Stimulated activated CD4-positive, alpha-beta T cell treated with anti-CD3 and anti-CD28 coated beads, Interleukin-2, amount 100 ng/mL, for 4 hours (primary cell): Measurements from ENCODE around the gene PHC2.

Source experiments
- DNase-seq: peaks from one replicate; pipeline ENCODE4 v3.0.0-alpha.2; 2020; ENCODE audit warnings: low read depth

PHC2 gene, protein sequence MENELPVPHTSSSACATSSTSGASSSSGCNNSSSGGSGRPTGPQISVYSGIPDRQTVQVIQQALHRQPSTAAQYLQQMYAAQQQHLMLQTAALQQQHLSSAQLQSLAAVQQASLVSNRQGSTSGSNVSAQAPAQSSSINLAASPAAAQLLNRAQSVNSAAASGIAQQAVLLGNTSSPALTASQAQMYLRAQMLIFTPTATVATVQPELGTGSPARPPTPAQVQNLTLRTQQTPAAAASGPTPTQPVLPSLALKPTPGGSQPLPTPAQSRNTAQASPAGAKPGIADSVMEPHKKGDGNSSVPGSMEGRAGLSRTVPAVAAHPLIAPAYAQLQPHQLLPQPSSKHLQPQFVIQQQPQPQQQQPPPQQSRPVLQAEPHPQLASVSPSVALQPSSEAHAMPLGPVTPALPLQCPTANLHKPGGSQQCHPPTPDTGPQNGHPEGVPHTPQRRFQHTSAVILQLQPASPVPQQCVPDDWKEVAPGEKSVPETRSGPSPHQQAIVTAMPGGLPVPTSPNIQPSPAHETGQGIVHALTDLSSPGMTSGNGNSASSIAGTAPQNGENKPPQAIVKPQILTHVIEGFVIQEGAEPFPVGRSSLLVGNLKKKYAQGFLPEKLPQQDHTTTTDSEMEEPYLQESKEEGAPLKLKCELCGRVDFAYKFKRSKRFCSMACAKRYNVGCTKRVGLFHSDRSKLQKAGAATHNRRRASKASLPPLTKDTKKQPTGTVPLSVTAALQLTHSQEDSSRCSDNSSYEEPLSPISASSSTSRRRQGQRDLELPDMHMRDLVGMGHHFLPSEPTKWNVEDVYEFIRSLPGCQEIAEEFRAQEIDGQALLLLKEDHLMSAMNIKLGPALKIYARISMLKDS

GRCh38 chr1:33430692-33431593 lies at the start of gene PHC2:
TSS of gene PHC2 (minus strand) at chr1:33431095. CDS start at chr1:33375539, 55,556 bp downstream.
- peak; percentile 93 for DNase-seq

GRCh38 chr1:33477451-33477850 lies 46.6 kb upstream of the PHC2 start:
- DNase-seq: no peak

GRCh38 chr1:33473900-33474299 lies 43.0 kb upstream of the PHC2 start:
- DNase-seq: no peak

DNA sequence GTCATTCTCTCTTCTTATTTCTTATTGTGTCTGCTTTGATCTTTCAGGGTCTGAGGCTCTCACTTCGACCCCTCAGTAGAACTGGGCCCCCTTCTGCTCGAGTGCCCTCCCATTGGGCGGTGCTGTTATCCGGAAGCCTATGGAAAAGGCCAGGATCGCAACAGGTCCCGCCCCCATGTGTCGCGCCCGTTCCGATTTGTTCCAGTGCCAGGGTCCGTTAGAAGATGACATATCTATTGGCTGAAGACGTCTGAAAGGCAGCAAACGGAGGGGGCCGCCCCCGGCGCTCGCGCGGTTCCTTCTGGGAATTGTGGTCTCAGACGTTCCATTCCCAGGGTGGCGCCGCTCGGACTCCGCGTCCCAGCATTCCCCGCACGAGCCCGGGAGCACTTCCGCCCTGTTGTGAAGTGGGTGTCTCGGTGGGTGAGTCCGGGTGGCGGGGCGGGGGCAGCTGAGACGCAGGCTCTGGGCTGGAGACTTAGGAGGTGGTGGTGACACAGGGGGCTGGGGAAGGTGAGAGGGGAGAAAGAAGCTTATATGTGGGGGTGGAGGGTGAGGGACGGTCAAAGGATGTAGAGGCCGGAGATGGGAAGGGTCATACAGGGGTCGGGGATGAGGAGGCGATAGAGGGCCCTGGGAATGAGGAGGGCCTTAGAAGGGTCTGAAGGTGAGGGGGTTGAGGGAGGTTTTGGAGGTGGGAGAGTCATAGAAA lies 41.5 kb upstream of the PHC2 start, which contains the start of gene ZSCAN20:
TSS of gene ZSCAN20 (plus strand) at position 377 of the 712 bp plus-strand sequence. CDS start 6,644 bp downstream, outside the sequence.
- peak; percentile 77 for DNase-seq

DNA sequence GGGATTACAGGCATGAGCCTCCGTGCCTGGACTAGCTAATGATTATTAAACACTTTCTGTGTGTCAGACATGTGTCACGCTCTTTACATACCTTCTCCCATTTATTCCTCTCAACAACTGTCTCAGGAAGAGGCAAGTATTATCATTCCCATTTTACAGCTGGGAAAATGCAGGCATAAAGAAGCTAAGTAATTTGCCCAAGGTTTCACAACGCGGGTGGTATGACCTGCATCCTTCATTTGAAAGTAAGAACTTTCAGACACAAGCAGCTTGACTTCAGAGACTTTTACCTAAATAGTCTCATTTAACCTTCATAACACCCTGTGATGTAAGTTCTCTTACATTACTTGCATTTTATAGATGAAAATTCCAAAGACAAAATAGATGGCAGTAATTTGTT lies 40.5 kb upstream of the PHC2 start:
- no peak for DNase-seq

GRCh38 chr1:33470495-33471012 lies 39.7 kb upstream of the PHC2 start:
- peak; percentile 24 for DNase-seq

DNA sequence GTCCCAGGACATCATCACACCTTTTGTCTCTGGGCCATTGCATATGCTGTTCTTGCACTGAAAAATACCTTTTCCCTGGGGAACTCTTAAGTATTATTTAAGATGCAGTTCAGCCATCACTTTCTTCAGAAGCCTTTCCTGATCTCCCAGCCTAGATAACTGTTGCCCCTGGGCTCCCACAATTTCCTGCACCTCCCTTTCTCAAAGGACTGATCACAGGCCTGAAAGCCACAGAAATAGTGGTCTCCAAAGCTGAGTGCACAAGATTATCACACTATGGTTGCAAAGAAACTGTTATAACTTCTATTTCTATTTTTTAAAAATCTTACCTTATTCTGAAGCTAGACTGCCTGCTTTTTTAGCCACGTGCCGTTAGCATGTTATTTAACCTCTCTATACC lies 38.8 kb upstream of the PHC2 start:
- DNase-seq: no peak

- no peak for DNase-seq
Observed at GRCh38 chr1:33468967-33469366, 38.1 kb upstream of the PHC2 start.

GRCh38 chr1:33468531-33468930 lies 37.6 kb upstream of the PHC2 start:
- DNase-seq: no peak

DNA sequence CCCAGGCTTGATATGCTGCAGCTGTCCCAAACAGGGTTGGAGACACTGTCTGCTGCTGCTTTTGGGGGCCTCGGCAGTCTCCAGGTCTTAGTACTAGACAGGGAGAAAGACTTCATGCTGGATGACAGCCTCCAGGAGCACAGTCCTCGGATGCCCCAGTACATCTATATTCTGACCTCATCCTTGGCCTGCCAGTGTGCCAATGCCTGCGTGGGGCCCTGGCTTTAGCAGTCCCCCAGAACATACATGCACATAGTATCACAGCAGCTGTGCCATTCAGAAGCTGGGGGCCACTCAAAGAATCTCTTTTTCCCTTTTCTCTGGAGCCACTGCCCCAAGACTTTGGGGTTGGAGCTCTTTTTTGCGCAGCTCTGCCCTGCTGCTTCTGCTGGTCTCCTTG lies 37.1 kb upstream of the PHC2 start:
- DNase-seq: no peak

- DNase-seq: no peak
Observed at GRCh38 chr1:33466159-33466558, 35.3 kb upstream of the PHC2 start.

- DNase-seq: no peak
Observed at GRCh38 chr1:33465316-33465715, 34.4 kb upstream of the PHC2 start.

GRCh38 chr1:33464552-33464951 lies 33.7 kb upstream of the PHC2 start:
- no peak for DNase-seq

DNA sequence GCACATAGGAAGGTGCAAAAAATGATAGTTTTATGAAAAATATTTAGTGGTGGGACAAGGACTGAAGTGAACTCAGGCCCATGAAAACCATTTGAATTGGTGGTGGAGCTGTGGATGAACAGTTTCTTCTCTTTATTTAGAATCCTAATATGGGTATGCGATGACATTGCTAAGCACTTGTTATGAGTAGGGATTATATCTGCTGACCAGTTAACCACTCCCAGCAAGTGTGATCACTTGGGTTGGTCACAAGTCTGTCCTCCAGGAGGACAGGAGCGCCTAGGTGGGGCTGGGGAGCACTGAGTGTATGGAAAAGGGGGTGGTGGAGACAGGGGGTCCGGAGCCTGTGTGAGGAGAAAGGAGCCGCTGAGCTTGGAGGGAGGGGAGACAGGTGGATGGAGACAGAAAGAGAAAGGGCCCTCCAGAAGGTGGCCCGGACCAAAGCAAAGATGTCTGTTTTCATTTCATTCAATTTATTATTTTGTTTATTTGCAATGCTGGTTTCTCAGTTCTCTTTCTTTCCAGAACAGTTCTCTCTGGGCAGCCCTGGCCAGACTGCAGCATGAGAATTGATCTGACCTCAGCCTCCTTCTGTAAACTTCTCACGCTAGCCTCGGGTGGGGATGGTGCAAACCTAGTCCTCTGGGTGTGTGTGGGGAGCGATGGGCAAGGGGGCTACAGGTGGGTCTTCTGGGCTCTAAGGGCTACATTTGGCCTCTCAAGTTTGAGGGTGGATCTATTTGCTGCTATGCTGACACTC lies 31.7 kb upstream of the PHC2 start:
- DNase-seq: no peak

GRCh38 chr1:33460947-33461629 lies 30.2 kb upstream of the PHC2 start:
- DNase-seq: no peak

DNA sequence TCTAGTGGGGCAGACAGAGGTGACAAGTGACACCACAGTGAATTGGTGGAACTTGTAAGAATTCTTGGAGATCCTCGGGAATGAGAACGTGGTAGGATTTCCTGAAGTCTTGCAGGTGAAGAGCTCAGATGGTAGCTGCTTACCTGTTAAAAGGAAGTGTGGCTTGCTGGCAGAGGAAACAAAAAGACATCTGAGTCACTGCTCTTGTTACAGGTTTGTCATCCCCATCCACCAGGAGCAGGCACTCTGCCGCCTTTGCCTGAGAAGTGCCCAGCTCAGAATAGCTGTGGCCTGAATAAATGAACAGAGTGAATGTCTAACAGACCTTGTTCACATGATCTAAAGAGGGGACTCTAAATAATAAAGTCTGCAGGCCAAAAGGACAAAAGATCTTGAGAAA lies 29.2 kb upstream of the PHC2 start:
- DNase-seq: no peak

GRCh38 chr1:33459691-33460090 lies 28.8 kb upstream of the PHC2 start:
- DNase-seq: no peak

- no peak for DNase-seq
Observed at GRCh38 chr1:33456502-33456886, 25.6 kb upstream of the PHC2 start.
